CD14-positive monocyte (primary cell): ENCODE measurements around the gene TTC32. TPM values are rescaled to one million over a fixed set of nuclear protein-coding genes. Genes with fewer than 3 reads are reported as not detected.

Experiments
- DNase-seq, 3 donors: peaks; one replicate each; pipeline ENCODE4 v3.0.0-alpha.2; 2011 to 2022
- H2AFZ ChIP-seq: 2 replicates; pipeline ENCODE4 v1.6.0; 2012; ENCODE audit warnings: mild to moderate bottlenecking, low read depth, low read length, inconsistent platforms; ENCODE audit not compliant: insufficient read depth, poor library complexity, severe bottlenecking
- H3K27ac ChIP-seq, 2 donors: 1 replicate in 1 of 2; 2 replicates in 1 of 2; pipeline ENCODE4 v1.5.1; 2012 to 2013; ENCODE audit warnings: low read length in 2 of 2, control low read depth in 1 of 2, inconsistent platforms in 1 of 2, low read depth in 1 of 2, mild to moderate bottlenecking in 1 of 2
- H3K27me3 ChIP-seq, 2 donors: one replicate each; pipeline versions ENCODE4 v1.6.0 to v1.6.1; 2011 to 2013; ENCODE audit warnings: low read length in 2 of 2; ENCODE audit not compliant: control insufficient read depth in 2 of 2, insufficient read depth in 2 of 2
- H3K36me3 ChIP-seq, 2 donors: replicated peaks in 1 of 2; 1 replicate in 1 of 2; 2 replicates in 1 of 2; pipeline versions ENCODE4 v1.5.1 to v1.6.1; 2012 to 2013; ENCODE audit warnings: low read length in 2 of 2, control low read depth in 1 of 2, inconsistent platforms in 1 of 2, mild to moderate bottlenecking in 1 of 2; ENCODE audit not compliant: insufficient read depth in 2 of 2, control insufficient read depth in 1 of 2
- H3K4me1 ChIP-seq, 2 donors: 1 replicate in 1 of 2; 2 replicates in 1 of 2; pipeline versions ENCODE4 v1.5.1 to v1.6.1; 2012 to 2013; ENCODE audit warnings: low read length in 2 of 2, control low read depth in 1 of 2, inconsistent platforms in 1 of 2, mild to moderate bottlenecking in 1 of 2, moderate library complexity in 1 of 2; ENCODE audit not compliant: insufficient read depth in 2 of 2, control insufficient read depth in 1 of 2
- H3K4me2 ChIP-seq: replicated peaks from 2 replicates; pipeline ENCODE3; 2012; ENCODE audit warnings: low read length, moderate library complexity, mild to moderate bottlenecking; ENCODE audit not compliant: poor library complexity, severe bottlenecking; ENCODE audit errors: extremely low read depth
- H3K4me3 ChIP-seq, 3 experiments: fragments of 200-600 bp in 1 of 3; sonication (generic) in 1 of 3; replicated peaks in 1 of 3; 1 replicate in 2 of 3; 2 replicates in 1 of 3; pipeline ENCODE4 v1.5.1; 2011 to 2013; ENCODE audit warnings: low read length in 3 of 3, mild to moderate bottlenecking in 3 of 3, control low read depth in 2 of 3, low read depth in 2 of 3, inconsistent platforms in 1 of 3, moderate library complexity in 1 of 3
- H3K79me2 ChIP-seq: 2 replicates; pipeline ENCODE4 v1.6.0; 2012; ENCODE audit warnings: mild to moderate bottlenecking, control low read depth, inconsistent platforms, low read length, moderate library complexity; ENCODE audit not compliant: insufficient read depth
- H3K9ac ChIP-seq: 2 replicates; pipeline ENCODE4 v1.6.0; 2017; ENCODE audit warnings: low read length, mild to moderate bottlenecking; ENCODE audit not compliant: insufficient read depth, poor library complexity, severe bottlenecking
- H3K9me3 ChIP-seq, 2 donors: replicated peaks in 1 of 2; 1 replicate in 1 of 2; 2 replicates in 1 of 2; pipeline versions ENCODE4 v1.5.1 to v1.6.1; 2012 to 2013; ENCODE audit warnings: low read length in 2 of 2, control low read depth in 1 of 2; ENCODE audit not compliant: control insufficient read depth in 1 of 2, insufficient read depth in 1 of 2
- H4K20me1 ChIP-seq: 2 replicates; pipeline ENCODE4 v1.6.0; 2012; ENCODE audit warnings: mild to moderate bottlenecking, low read length, control low read depth, moderate library complexity; ENCODE audit not compliant: insufficient read depth
- H3K27ac Mint-ChIP-seq, 7 donors: one replicate each; pipeline ENCODE4 v1.8.0; 2020; ENCODE audit warnings: mild to moderate bottlenecking in 7 of 7, mixed read lengths in 7 of 7, moderate library complexity in 6 of 7, inconsistent platforms in 2 of 7
- H3K27me3 Mint-ChIP-seq, 3 donors: one replicate each; pipeline ENCODE4 v1.8.0; 2021 to 2022; ENCODE audit warnings: low read depth in 3 of 3, mild to moderate bottlenecking in 3 of 3, mixed read lengths in 3 of 3, moderate library complexity in 3 of 3, inconsistent platforms in 1 of 3
- H3K36me3 Mint-ChIP-seq, 2 donors: one replicate each; pipeline ENCODE4 v1.8.0; 2020; ENCODE audit warnings: mixed read lengths in 2 of 2, inconsistent platforms in 1 of 2, mild to moderate bottlenecking in 1 of 2
- H3K4me1 Mint-ChIP-seq: one replicate; pipeline ENCODE4 v1.8.0; 2020; ENCODE audit warnings: mild to moderate bottlenecking, mixed read lengths
- H3K4me3 Mint-ChIP-seq, 2 donors: one replicate each; pipeline ENCODE4 v1.8.0; 2020; ENCODE audit warnings: mild to moderate bottlenecking in 2 of 2, mixed read lengths in 2 of 2, moderate library complexity in 1 of 2
- H3K9me3 Mint-ChIP-seq, 7 donors: one replicate each; pipeline ENCODE4 v1.8.0; 2020 to 2022; ENCODE audit warnings: mixed read lengths in 7 of 7, mild to moderate bottlenecking in 6 of 7, moderate library complexity in 6 of 7, inconsistent platforms in 2 of 7
- CTCF ChIP-seq: fragments of 200-600 bp; IDR thresholded peaks from one replicate; pipeline ENCODE4 v1.8.0; 2022; ENCODE audit warnings: antibody characterized with exemption, mild to moderate bottlenecking
- WGBS: methylation state at CpG from one replicate; pipeline ENCODE4 v1.1.5; 2013; ENCODE audit warnings: missing lambda C conversion rate; ENCODE audit not compliant: insufficient coverage; 5-methylcytosine and 5-hydroxymethylcytosine counted together
- intact Hi-C, 2 donors: fragments of 100-400 bp; cut with micrococcal nuclease; formaldehyde crosslinking; loops; one replicate each; pipeline versions ENCODE4 v1.15.0 to v1.15.1; 2023
- polyA plus RNA-seq, 3 donors: library from polyadenylated mRNA; depleted of rRNA in 1 of 3; unstranded in 2 of 3; stranded (reverse) in 1 of 3; fragments of 300-500 nt in 2 of 3; fragments of >200 nt in 1 of 3; fragmentation: Illumina TruSeq in 2 of 3; gene quantifications; 1 replicate in 2 of 3; 2 replicates in 1 of 3; pipeline ENCODE4 v1.2.3, GENCODE V29; 2012 to 2021

TTC32 gene
- polyA plus RNA-seq, 3 donors = 17.6 to 27.7 (median 20.1) TPM

- Histone ChIP-seq H3K79me2 (no peaks in the 10 kb centered on the region), H3K4me2 (no peak overlapping the region), H3K36me3 (no peaks in the 10 kb centered on the region), H3K9me3 (no peaks in the 10 kb centered on the region), H4K20me1 (no peaks in the 10 kb centered on the region), H2AFZ (no peak overlapping the region), H3K9ac (no peak overlapping the region), H3K4me1 (no peaks in the 10 kb centered on the region), H3K4me3 (no peak overlapping the region), H3K27ac (no peak overlapping the region), H3K27me3 (no peaks in the 10 kb centered on the region)
- Mint-ChIP-seq H3K4me3 (no peak overlapping the region), H3K27ac (no peak overlapping the region), H3K27me3 (peaks cover 6 to 22% (median 11%) of the 10 kb centered on the region in 3 donors), H3K36me3 (no peaks in the 10 kb centered on the region), H3K9me3 (peaks cover 0 to under 1% (median 0%) of the 10 kb centered on the region in 7 donors), H3K4me1 (no peaks in the 10 kb centered on the region)
- intact Hi-C loops = no loop called here
- 88% methylated on average over 9 of the region's 15 CpGs for WGBS
- TF ChIP-seq CTCF = no peak
- DNase-seq = no peak
Measured at GRCh38 chr2:19857806-19858205, 44.0 kb downstream of the TTC32 start.

- no peaks in the 10 kb centered on the region for H3K4me1 Mint-ChIP-seq
- no peaks in the 10 kb centered on the region for H3K9me3 ChIP-seq
- intact Hi-C loops = no loop called here
- WGBS = 17% methylated on average over 6 of the region's 7 CpGs
- no peaks in the 10 kb centered on the region for H3K27me3 ChIP-seq
- H3K4me1 ChIP-seq = no peaks in the 10 kb centered on the region
- H3K36me3 ChIP-seq = no peaks in the 10 kb centered on the region
- no peak overlapping the region for H3K9ac ChIP-seq
- H3K4me3 ChIP-seq = no peak overlapping the region
- no peak overlapping the region for H3K27ac ChIP-seq
- no peak overlapping the region for H3K27ac Mint-ChIP-seq
- no peak overlapping the region for H3K4me3 Mint-ChIP-seq
- H3K79me2 ChIP-seq = no peaks in the 10 kb centered on the region
- peaks cover 6 to 22% (median 11%) of the 10 kb centered on the region in 3 donors for H3K27me3 Mint-ChIP-seq
- H3K9me3 Mint-ChIP-seq = peaks cover 0 to under 1% (median 0%) of the 10 kb centered on the region in 7 donors
- H3K4me2 ChIP-seq = no peak overlapping the region
- H3K36me3 Mint-ChIP-seq = no peaks in the 10 kb centered on the region
- H2AFZ ChIP-seq = no peak overlapping the region
- TF ChIP-seq CTCF = no peak
- H4K20me1 ChIP-seq = no peaks in the 10 kb centered on the region
- no peak for DNase-seq
Measured at GRCh38 chr2:19857100-19857499, 44.7 kb downstream of the TTC32 start.
